HCT116 (cell line): ENCODE results near the gene GLRA3. TPM values are rescaled to one million over a fixed set of nuclear protein-coding genes. Genes with fewer than 3 reads are reported as not detected.

Experiments used
- ATAC-seq: fragments of 200-7000 bp; cut with Tn5 transposase; 2 replicates; pipeline ENCODE4 v1.9.1; 2020; ENCODE audit warnings: mild to moderate bottlenecking, moderate library complexity
- BruUV-seq: library from RNA; stranded (reverse); fragments of 400-500 nt; replicated peaks from 2 replicates; lab custom pipeline; 2021; lab: Mats Ljungman, UMichigan
- CTCF ChIA-PET: fragments of 300-600 bp; sonication (Branson Sonifier 250); formaldehyde crosslinking; loops from one replicate; lab custom pipeline; 2021; ENCODE audit warnings: antibody characterized with exemption; lab: Charles Lee
- POLR2A ChIA-PET: fragments of 300-600, 350-600 bp; sonication (Branson Sonifier 250); formaldehyde crosslinking; loops from one replicate; lab custom pipeline; 2021; ENCODE audit warnings: antibody characterized with exemption; lab: Charles Lee
- RAD21 ChIA-PET, 2 experiments: fragments of 300-600 bp; sonication (Branson Sonifier 250); formaldehyde crosslinking; loops; one replicate each; lab custom pipeline; 2023; ENCODE audit warnings: low total read pairs in 2 of 2; ENCODE audit not compliant: uncharacterized antibody in 2 of 2, unreplicated experiment in 2 of 2, low non-redundant PET in 1 of 2; lab: Charles Lee
- DNase-seq: peaks from one replicate; pipeline ENCODE4 v3.0.0-alpha.2; 2010; ENCODE audit warnings: low read depth, low spot score
- H2AFZ ChIP-seq: fragments of 200-600 bp; shearing (Covaris generic), sonication (generic); 2 replicates; pipeline ENCODE4 v1.6.1; 2017; ENCODE audit warnings: low read depth, mixed run types, mixed read lengths, antibody characterized with exemption, low read length; ENCODE audit not compliant: poor library complexity, severe bottlenecking
- H3K27ac ChIP-seq: 2 replicates; pipeline ENCODE4 v1.5.1; 2012; ENCODE audit warnings: low read depth, low read length
- H3K27me3 ChIP-seq: fragments of 200-600 bp; sonication (generic); 2 replicates; pipeline ENCODE4 v1.6.1; 2016; ENCODE audit warnings: mixed run types, low read length, mixed read lengths; ENCODE audit not compliant: insufficient read depth
- H3K36me3 ChIP-seq, 2 experiments: fragments of 200-500 bp in 1 of 2; fragments of 200-600 bp in 1 of 2; sonication (Bioruptor generic) in 1 of 2; sonication (generic) in 1 of 2; 2 replicates each; pipeline versions ENCODE4 v1.5.1 to v1.6.1; 2014 to 2016; ENCODE audit warnings: low read length in 2 of 2, inconsistent platforms in 1 of 2, mixed read lengths in 1 of 2, mixed run types in 1 of 2; ENCODE audit not compliant: insufficient read depth in 2 of 2, control insufficient read depth in 1 of 2
- H3K4me1 ChIP-seq, 2 experiments: fragments of 200-600 bp in 1 of 2; sonication (generic) in 1 of 2; 2 replicates each; pipeline versions ENCODE4 v1.5.1 to v1.6.1; 2012 to 2017; ENCODE audit warnings: low read length in 2 of 2, inconsistent platforms in 1 of 2, mild to moderate bottlenecking in 1 of 2, mixed read lengths in 1 of 2, mixed run types in 1 of 2, moderate library complexity in 1 of 2; ENCODE audit not compliant: insufficient read depth in 2 of 2, control insufficient read depth in 1 of 2
- H3K4me2 ChIP-seq: fragments of 200-600 bp; sonication (generic); 2 replicates; pipeline ENCODE4 v1.6.1; 2017; ENCODE audit warnings: mixed run types, low read length, mixed read lengths
- H3K4me3 ChIP-seq, 2 experiments: fragments of 200-600 bp in 1 of 2; sonication (generic) in 1 of 2; replicated peaks in 1 of 2; 2 replicates each; pipeline ENCODE4 v1.5.1; 2011 to 2016; ENCODE audit warnings: low read length in 2 of 2, control low read depth in 1 of 2, low read depth in 1 of 2, mild to moderate bottlenecking in 1 of 2, mixed read lengths in 1 of 2, mixed run types in 1 of 2
- H3K79me2 ChIP-seq: fragments of 200-600 bp; sonication (generic); 2 replicates; pipeline ENCODE4 v1.6.1; 2017; ENCODE audit warnings: mild to moderate bottlenecking, mixed run types, low read length, moderate library complexity, mixed read lengths; ENCODE audit not compliant: insufficient read depth
- H3K9ac ChIP-seq: fragments of 200-600 bp; sonication (generic); 2 replicates; pipeline ENCODE4 v1.6.1; 2016; ENCODE audit warnings: low read length, mixed read lengths
- H3K9me2 ChIP-seq: fragments of 200-600 bp; sonication (generic), shearing (Covaris generic); 2 replicates; pipeline ENCODE4 v1.6.1; 2017; ENCODE audit warnings: mixed run types, mild to moderate bottlenecking, moderate library complexity; ENCODE audit not compliant: insufficient read depth
- H3K9me3 ChIP-seq, 2 experiments: fragments of 200-500 bp in 1 of 2; fragments of 200-600 bp in 1 of 2; sonication (Bioruptor generic) in 1 of 2; sonication (generic) in 1 of 2; 2 replicates each; pipeline ENCODE4 v1.6.1; 2014 to 2017; ENCODE audit warnings: low read length in 2 of 2, mixed read lengths in 2 of 2, inconsistent platforms in 1 of 2, low read depth in 1 of 2, mild to moderate bottlenecking in 1 of 2, mixed run types in 1 of 2, moderate library complexity in 1 of 2; ENCODE audit not compliant: control insufficient read depth in 1 of 2, insufficient read depth in 1 of 2
- H4K20me1 ChIP-seq: fragments of 200-600 bp; sonication (generic), shearing (Covaris generic); 2 replicates; pipeline ENCODE4 v1.6.1; 2017; ENCODE audit warnings: mixed run types, mild to moderate bottlenecking, moderate library complexity; ENCODE audit not compliant: insufficient read depth
- CBX3 ChIP-seq: IDR thresholded peaks from 2 replicates; pipeline ENCODE4 v1.6.1; 2012; ENCODE audit warnings: low read depth
- CTCF ChIP-seq, 3 experiments: fragments of 200-600 bp in 1 of 3; sonication (generic) in 1 of 3; IDR thresholded peaks in 2 of 3; conservative IDR thresholded peaks in 1 of 3; 2 replicates each; pipeline ENCODE4 v1.5.1; 2012 to 2017; ENCODE audit warnings: low read depth in 2 of 3, low read length in 2 of 3, antibody characterized with exemption in 1 of 3, borderline replicate concordance in 1 of 3, control low read depth in 1 of 3, mild to moderate bottlenecking in 1 of 3, mixed read lengths in 1 of 3, mixed run types in 1 of 3, moderate library complexity in 1 of 3; ENCODE audit not compliant: insufficient read depth in 1 of 3
- EGR1 ChIP-seq: IDR thresholded peaks from 2 replicates; pipeline ENCODE4 v1.6.1; 2012; ENCODE audit warnings: low read depth
- ELF1 ChIP-seq: IDR thresholded peaks from 2 replicates; pipeline ENCODE4 v1.6.1; 2012; ENCODE audit warnings: low read depth, borderline replicate concordance
- EZH2 ChIP-seq: fragments of 200-600 bp; sonication (generic); IDR thresholded peaks from 2 replicates; pipeline ENCODE4 v1.6.1; 2017; ENCODE audit warnings: antibody characterized with exemption, mixed run types
- FOSL1 ChIP-seq: IDR thresholded peaks from 2 replicates; pipeline ENCODE4 v1.6.1; 2012; ENCODE audit warnings: low read depth
- JUND ChIP-seq: IDR thresholded peaks from 2 replicates; pipeline ENCODE4 v1.6.1; 2012
- RAD21 ChIP-seq: IDR thresholded peaks from 2 replicates; pipeline ENCODE4 v1.6.1; 2012; ENCODE audit warnings: low read depth, mild to moderate bottlenecking
- REST ChIP-seq: IDR thresholded peaks from 2 replicates; pipeline ENCODE4 v1.6.1; 2012; ENCODE audit warnings: low read depth
- SIN3A ChIP-seq: IDR thresholded peaks from 2 replicates; pipeline ENCODE4 v1.6.1; 2012; ENCODE audit warnings: low read depth
- TCF7L2 ChIP-seq: IDR thresholded peaks from 2 replicates; pipeline ENCODE4 v1.7.0; 2011; ENCODE audit warnings: borderline replicate concordance, inconsistent platforms; ENCODE audit not compliant: insufficient read depth, insufficient read length; ENCODE audit errors: extremely low read depth
- intact Hi-C: fragments of 100-400 bp; cut with micrococcal nuclease; formaldehyde crosslinking; loops from 2 replicates; pipeline ENCODE4 v1.10.0; 2022
- total RNA-seq: library from RNA; stranded (reverse); gene quantifications from one replicate; pipeline ENCODE4 v1.2.1, GENCODE V29; 2021; ENCODE audit not compliant: unreplicated experiment
- TF ChIP-seq, protein P1 (sequence below): IDR thresholded peaks from 2 replicates; pipeline ENCODE4 v1.6.1; 2012

Gene GLRA3
- total RNA-seq, 1 experiment from 2014 or later: not detected

GRCh38 chr4:174690665-174691064 is 138.4 kb downstream of the GLRA3 start:
- Histone ChIP-seq H4K20me1 (no peaks in the 10 kb centered on the region), H2AFZ (no peak overlapping the region), H3K4me2 (no peak overlapping the region), H3K9me3 (peaks cover 0 to 4% of the 10 kb centered on the region in 2 experiments; a peak in 3 of 4 replicates), H3K36me3 (no peaks in the 10 kb centered on the region), H3K9ac (no peak overlapping the region), H3K4me3 (no peak overlapping the region), H3K27ac (no peak overlapping the region), H3K4me1 (no peaks in the 10 kb centered on the region), H3K9me2 (no peaks in the 10 kb centered on the region), H3K79me2 (no peaks in the 10 kb centered on the region), H3K27me3 (no peaks in the 10 kb centered on the region)
- intact Hi-C loops: no loop called here
- DNase-seq: no peak
- POLR2A ChIA-PET: no interaction called here
- TF ChIP-seq RAD21 (no peak), EGR1 (no peak), SIN3A (no peak), ELF1 (no peak), TCF7L2 (no peak), CTCF (IDR thresholded peaks at IDR 0.05 in 2 of 3, conservative IDR thresholded peaks at IDR 0.05 in 1 of 3; ENCODE audit: borderline replicate concordance in 1 of 3, insufficient read depth in 1 of 3, low read depth in 2 of 3, low read length in 2 of 3) (no peak), REST (no peak), CBX3 (no peak), JUND (no peak), EZH2 (no peak), FOSL1 (no peak)
- TF ChIP-seq, protein P1, sequence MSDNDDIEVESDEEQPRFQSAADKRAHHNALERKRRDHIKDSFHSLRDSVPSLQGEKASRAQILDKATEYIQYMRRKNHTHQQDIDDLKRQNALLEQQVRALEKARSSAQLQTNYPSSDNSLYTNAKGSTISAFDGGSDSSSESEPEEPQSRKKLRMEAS: no peak
- CTCF ChIA-PET: no interaction called here
- BruUV-seq: no TSS peak
- RAD21 ChIA-PET: no interaction called here
- no peak for ATAC-seq
